Neural cell (in vitro differentiated cells): ENCODE measurements around the gene ANTXR1.

Source experiments
- CTCF ChIP-seq: fragments of 450-650 bp; IDR thresholded peaks from 2 replicates; pipeline ENCODE4 v1.5.1; 2014; ENCODE audit warnings: antibody characterized with exemption, mild to moderate bottlenecking, moderate library complexity; ENCODE audit not compliant: poor library complexity, severe bottlenecking
- EP300 ChIP-seq: fragments of 450-650 bp; conservative IDR thresholded peaks from 2 replicates; pipeline ENCODE4 v1.6.1; 2014; ENCODE audit warnings: antibody characterized with exemption, mild to moderate bottlenecking, moderate library complexity; ENCODE audit not compliant: poor library complexity, severe bottlenecking
- EZH2 ChIP-seq: fragments of 200-600, 300-800 bp; shearing (Covaris generic), sonication (generic); IDR thresholded peaks from 2 replicates; pipeline ENCODE4 v1.6.1; 2014; ENCODE audit warnings: antibody characterized with exemption, low read length, borderline replicate concordance, mild to moderate bottlenecking; ENCODE audit not compliant: insufficient read depth, poor library complexity, severe bottlenecking
- MXI1 ChIP-seq: fragments of 450-650 bp; conservative IDR thresholded peaks from 2 replicates; pipeline ENCODE4 v1.6.1; 2014; ENCODE audit warnings: antibody characterized with exemption, mild to moderate bottlenecking; ENCODE audit not compliant: poor library complexity, severe bottlenecking
- POLR2AphosphoS5 ChIP-seq: IDR thresholded peaks from 2 replicates; pipeline ENCODE4 v1.6.1; 2012
- REST ChIP-seq: IDR thresholded peaks from 2 replicates; pipeline ENCODE4 v1.6.1; 2012; ENCODE audit warnings: borderline replicate concordance

GRCh38 chr2:69086466-69086865, 73.5 kb downstream of the ANTXR1 start:
- TF ChIP-seq EZH2 (no peak), CTCF (no peak), MXI1 (no peak), POLR2AphosphoS5 (no peak), REST (no peak), EP300 (no peak)
